SK-MEL-5 (cell line): ENCODE data around the gene STK32B. TPM values are rescaled to one million over a fixed set of nuclear protein-coding genes. Genes with fewer than 3 reads are reported as not detected.
A peak's percentile ranks its signal among the peaks of the same experiment; 100 is the strongest.

ENCODE experiments used
- DNase-seq: peaks from one replicate; pipeline ENCODE4 v3.0.0-alpha.2; 2016; ENCODE audit warnings: low read depth, low spot score
- in situ Hi-C: cut with HindIII; loops from 2 replicates; pipeline ENCODE4 v1.10.0; 2016; ENCODE audit warnings: low sequenced_read_pairs, high pct_unique_total_duplicates, low pct_unique_long_range_greater_than_20kb
- total RNA-seq: library from RNA; depleted of rRNA; stranded (reverse); fragments of >200 nt; shearing (Covaris generic); gene quantifications from 2 replicates; pipeline ENCODE4 v1.2.3, GENCODE V29; 2014

Gene STK32B
- total RNA-seq, 1 experiment from 2014 or later, result 3.1 TPM

- no peak for DNase-seq
- in situ Hi-C loops, result no loop called here
Measured at GRCh38 chr4:5372198-5372597, 320.9 kb downstream of the STK32B start.

- in situ Hi-C loops, result no loop called here
- DNase-seq, result no peak
Measured at GRCh38 chr4:5373327-5373726, 322.0 kb downstream of the STK32B start.

- DNase-seq, result no peak
- in situ Hi-C loops, result no loop called here
Measured at GRCh38 chr4:5374592-5374991, 323.3 kb downstream of the STK32B start.

GRCh38 chr4:5374994-5375393 lies 323.7 kb downstream of the STK32B start:
- DNase-seq, result no peak
- in situ Hi-C loops, result no loop called here

- no peak for DNase-seq
- in situ Hi-C loops, result no loop called here
Measured at GRCh38 chr4:5376015-5376414, 324.7 kb downstream of the STK32B start.

GRCh38 chr4:5378002-5378401 lies 326.7 kb downstream of the STK32B start:
- in situ Hi-C loops, result no loop called here
- peak; percentile 60 for DNase-seq

GRCh38 chr4:5379895-5380294 lies 328.6 kb downstream of the STK32B start:
- in situ Hi-C loops, result no loop called here

GRCh38 chr4:5381961-5382441 lies 330.7 kb downstream of the STK32B start:
- no peak for DNase-seq
- in situ Hi-C loops, result no loop called here

More at GRCh38 chr4:5379895-5380294, 328.6 kb downstream of the STK32B start:
- no peak for DNase-seq

- in situ Hi-C loops, result no loop called here
- DNase-seq, result no peak
Measured at GRCh38 chr4:5383191-5383980, 332.1 kb downstream of the STK32B start.

GRCh38 chr4:5385741-5386311 lies 334.5 kb downstream of the STK32B start:
- no peak for DNase-seq
- in situ Hi-C loops, result no loop called here

GRCh38 chr4:5386921-5387320 lies 335.6 kb downstream of the STK32B start:
- DNase-seq, result no peak
- in situ Hi-C loops, result no loop called here

- peak; percentile 37 for DNase-seq
- in situ Hi-C loops, result no loop called here
Measured at GRCh38 chr4:5387457-5387856, 336.2 kb downstream of the STK32B start.

GRCh38 chr4:5389756-5390310 lies 338.6 kb downstream of the STK32B start:
- DNase-seq, result no peak
- in situ Hi-C loops, result no loop called here

- DNase-seq, result no peak
- in situ Hi-C loops, result no loop called here
Measured at GRCh38 chr4:5391492-5391891, 340.2 kb downstream of the STK32B start.

GRCh38 chr4:5393911-5394513 lies 342.7 kb downstream of the STK32B start:
- in situ Hi-C loops, result no loop called here
- DNase-seq, result no peak

- in situ Hi-C loops, result no loop called here
- no peak for DNase-seq
Measured at GRCh38 chr4:5395781-5396180, 344.5 kb downstream of the STK32B start.

- in situ Hi-C loops, result no loop called here
- no peak for DNase-seq
Measured at GRCh38 chr4:5398056-5398455, 346.8 kb downstream of the STK32B start.

GRCh38 chr4:5399124-5399523 lies 347.8 kb downstream of the STK32B start:
- in situ Hi-C loops, result no loop called here
- no peak for DNase-seq
